WERI-Rb-1 (cell line): ENCODE measurements around the gene MTMR1.

Source experiments
- DNase-seq: peaks from one replicate; pipeline ENCODE4 v3.0.0-alpha.2; 2020
- H3K27ac ChIP-seq: fragments of 250-450 bp; sonication (Bioruptor Pico); 2 replicates; pipeline ENCODE4 v1.5.1; 2020; ENCODE audit warnings: mild to moderate bottlenecking, moderate library complexity
- H3K27me3 ChIP-seq: fragments of 250-450 bp; sonication (Bioruptor Pico); 2 replicates; pipeline ENCODE4 v1.5.1; 2021; ENCODE audit warnings: mild to moderate bottlenecking, low read depth, moderate library complexity; ENCODE audit not compliant: insufficient read depth, severe bottlenecking
- H3K36me3 ChIP-seq: fragments of 250-450 bp; sonication (Bioruptor Pico); 2 replicates; pipeline ENCODE4 v1.5.1; 2020; ENCODE audit warnings: mild to moderate bottlenecking, moderate library complexity
- H3K4me3 ChIP-seq: 2 replicates; pipeline ENCODE4 v1.5.1; 2011; ENCODE audit warnings: low read depth, mild to moderate bottlenecking, control low read depth, low read length
- H3K9me3 ChIP-seq: fragments of 250-450 bp; sonication (Bioruptor Pico); 2 replicates; pipeline ENCODE4 v1.5.1; 2021; ENCODE audit warnings: mild to moderate bottlenecking, moderate library complexity; ENCODE audit not compliant: severe bottlenecking
- TF ChIP-seq, protein P1 (sequence below): IDR thresholded peaks from 2 replicates; pipeline ENCODE4 v1.5.1; 2011; ENCODE audit warnings: low read depth, mild to moderate bottlenecking, control low read depth, inconsistent platforms, low read length

The MTMR1 gene

GRCh38 chrX:150698981-150699380 lies 5.8 kb downstream of the MTMR1 start:
- no peak for DNase-seq
- H3K27ac ChIP-seq = no peak overlapping the region
- H3K9me3 ChIP-seq = no peaks in the 10 kb centered on the region
- no peak overlapping the region for H3K4me3 ChIP-seq
- peaks cover 6% of the 10 kb centered on the region for H3K27me3 ChIP-seq
- H3K36me3 ChIP-seq = peaks cover 52% of the 10 kb centered on the region
- TF ChIP-seq, protein P1, sequence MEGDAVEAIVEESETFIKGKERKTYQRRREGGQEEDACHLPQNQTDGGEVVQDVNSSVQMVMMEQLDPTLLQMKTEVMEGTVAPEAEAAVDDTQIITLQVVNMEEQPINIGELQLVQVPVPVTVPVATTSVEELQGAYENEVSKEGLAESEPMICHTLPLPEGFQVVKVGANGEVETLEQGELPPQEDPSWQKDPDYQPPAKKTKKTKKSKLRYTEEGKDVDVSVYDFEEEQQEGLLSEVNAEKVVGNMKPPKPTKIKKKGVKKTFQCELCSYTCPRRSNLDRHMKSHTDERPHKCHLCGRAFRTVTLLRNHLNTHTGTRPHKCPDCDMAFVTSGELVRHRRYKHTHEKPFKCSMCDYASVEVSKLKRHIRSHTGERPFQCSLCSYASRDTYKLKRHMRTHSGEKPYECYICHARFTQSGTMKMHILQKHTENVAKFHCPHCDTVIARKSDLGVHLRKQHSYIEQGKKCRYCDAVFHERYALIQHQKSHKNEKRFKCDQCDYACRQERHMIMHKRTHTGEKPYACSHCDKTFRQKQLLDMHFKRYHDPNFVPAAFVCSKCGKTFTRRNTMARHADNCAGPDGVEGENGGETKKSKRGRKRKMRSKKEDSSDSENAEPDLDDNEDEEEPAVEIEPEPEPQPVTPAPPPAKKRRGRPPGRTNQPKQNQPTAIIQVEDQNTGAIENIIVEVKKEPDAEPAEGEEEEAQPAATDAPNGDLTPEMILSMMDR = no peak

- Histone ChIP-seq H3K4me3 (no peak overlapping the region), H3K27me3 (peaks cover 1% of the 10 kb centered on the region), H3K36me3 (peaks cover 43% of the 10 kb centered on the region), H3K27ac (no peak overlapping the region), H3K9me3 (no peaks in the 10 kb centered on the region)
- DNase-seq = no peak
- TF ChIP-seq, protein P1 = no peak
Observed at GRCh38 chrX:150700107-150700506, 6.9 kb downstream of the MTMR1 start.

DNA sequence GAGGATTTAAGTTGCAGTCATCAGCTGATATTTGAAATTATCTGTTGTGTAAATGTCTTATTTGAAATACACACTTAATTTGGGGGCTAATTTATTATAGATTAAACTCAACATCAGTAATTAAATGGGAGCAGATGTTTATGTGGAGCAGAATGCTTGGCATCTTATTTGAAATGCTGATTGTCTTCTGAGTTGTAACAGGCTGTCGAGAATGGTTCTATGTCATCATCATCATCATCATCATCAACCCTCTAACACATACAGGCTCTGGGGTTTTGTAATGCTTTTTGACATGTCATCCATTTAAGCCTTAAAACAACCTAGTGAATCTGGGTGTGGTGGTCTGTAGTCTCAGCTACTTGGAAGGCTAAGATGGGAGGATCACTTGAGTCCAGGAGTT lies 8.2 kb downstream of the MTMR1 start:
- no peaks in the 10 kb centered on the region for H3K9me3 ChIP-seq
- no peak overlapping the region for H3K27ac ChIP-seq
- DNase-seq = no peak
- no peak overlapping the region for H3K4me3 ChIP-seq
- H3K36me3 ChIP-seq = peaks cover 38% of the 10 kb centered on the region
- H3K27me3 ChIP-seq = no peaks in the 10 kb centered on the region
- TF ChIP-seq, protein P1 = no peak

DNA sequence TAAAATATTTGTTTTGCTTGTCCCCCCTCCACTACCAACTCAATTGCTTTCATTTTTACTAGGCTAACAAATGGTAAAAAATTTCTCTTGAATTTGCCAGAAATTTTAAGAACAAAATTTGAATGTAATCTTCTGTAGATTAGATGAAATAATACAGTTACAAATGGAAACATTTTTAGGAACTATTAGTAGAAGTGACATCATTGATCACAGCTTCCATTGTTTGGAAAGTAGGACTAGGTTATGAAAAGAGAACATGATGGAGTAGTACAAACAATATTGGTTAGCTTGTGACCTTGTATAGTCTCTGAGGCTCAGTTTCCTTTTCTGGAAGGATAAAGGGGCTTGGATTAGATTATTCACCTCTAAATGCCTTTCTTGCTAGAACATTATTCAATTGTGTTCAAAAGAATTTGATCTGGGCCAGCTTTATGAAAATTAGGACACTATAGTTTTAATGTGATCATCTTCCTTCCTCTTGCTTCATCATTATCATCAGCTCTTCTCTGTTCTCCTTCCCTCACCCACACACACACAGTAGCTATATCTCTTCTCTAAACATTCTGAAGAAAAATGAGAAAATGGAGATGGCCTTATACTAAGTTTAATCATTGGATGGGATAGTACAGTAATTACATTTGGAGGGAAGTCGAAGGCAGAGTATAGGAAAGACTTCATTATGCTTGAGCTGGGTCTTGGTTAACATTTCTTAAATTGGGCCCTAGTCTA lies 9.9 kb downstream of the MTMR1 start:
- Histone ChIP-seq H3K4me3 (no peak overlapping the region), H3K36me3 (peaks cover 30% of the 10 kb centered on the region), H3K27ac (no peak overlapping the region), H3K9me3 (no peaks in the 10 kb centered on the region), H3K27me3 (no peaks in the 10 kb centered on the region)
- DNase-seq = no peak
- TF ChIP-seq, protein P1 = no peak

- Histone ChIP-seq H3K9me3 (no peaks in the 10 kb centered on the region), H3K4me3 (no peak overlapping the region), H3K27ac (no peak overlapping the region), H3K36me3 (peaks cover 30% of the 10 kb centered on the region), H3K27me3 (no peaks in the 10 kb centered on the region)
- no peak for DNase-seq
- TF ChIP-seq, protein P1 = no peak
Observed at GRCh38 chrX:150703695-150703974, 10.4 kb downstream of the MTMR1 start.

DNA sequence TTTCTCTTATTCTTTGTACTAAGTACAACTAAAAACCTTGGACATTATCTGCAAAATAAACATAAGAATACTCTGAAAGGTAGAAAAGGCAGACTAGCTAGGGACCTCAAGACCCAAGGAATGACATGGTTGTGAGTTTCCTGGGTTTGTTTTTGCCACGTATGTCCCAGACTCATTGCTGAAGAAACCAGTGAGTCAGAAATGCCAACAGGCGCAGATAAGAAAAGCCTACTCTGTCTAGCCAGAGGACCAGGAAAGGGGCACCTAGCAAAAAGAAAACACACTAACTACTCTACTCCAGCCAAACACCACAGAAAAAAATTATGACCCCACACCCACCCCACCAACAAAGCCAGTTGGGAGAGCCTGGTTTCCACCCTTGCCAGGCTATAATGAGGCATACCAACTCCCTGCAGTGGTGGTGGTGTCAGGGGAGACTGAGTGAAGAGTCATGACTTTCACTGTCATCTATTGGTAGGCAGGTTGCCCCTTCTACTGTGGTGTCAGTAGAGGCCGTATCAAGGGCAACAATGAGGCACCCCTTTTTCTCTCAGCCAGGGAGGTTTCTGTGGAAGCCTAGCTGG lies 10.9 kb downstream of the MTMR1 start:
- peaks cover 30% of the 10 kb centered on the region for H3K36me3 ChIP-seq
- H3K27me3 ChIP-seq = no peaks in the 10 kb centered on the region
- H3K27ac ChIP-seq = no peak overlapping the region
- TF ChIP-seq, protein P1 = no peak
- H3K4me3 ChIP-seq = no peak overlapping the region
- DNase-seq = no peak
- no peaks in the 10 kb centered on the region for H3K9me3 ChIP-seq
